GM13977 (cell line): ENCODE results near the gene ITFG1.

Experiments
- DNase-seq: peaks from one replicate; pipeline ENCODE4 v3.0.0; 2012; ENCODE audit warnings: low spot score
- CTCF ChIP-seq: IDR thresholded peaks from 2 replicates; pipeline ENCODE4 v1.5.1; 2012; ENCODE audit warnings: mild to moderate bottlenecking, control low read depth; ENCODE audit not compliant: insufficient read depth; ENCODE audit errors: extremely low read depth, missing control alignments
- in situ Hi-C: fragments of 300-500 bp; cut with MboI; formaldehyde crosslinking; loops from one replicate; pipeline ENCODE4 v1.12.0; 2022; ENCODE audit warnings: low sequenced_read_pairs, low pct_unique_long_range_greater_than_20kb, mixed read lengths, inconsistent platforms; ENCODE audit not compliant: unreplicated experiment

ITFG1 gene

GRCh38 chr16:47486856-47487255, 26.0 kb upstream of the ITFG1 start:
- in situ Hi-C loops = no loop called here
- no peak for DNase-seq
- TF ChIP-seq CTCF = no peak

- TF ChIP-seq CTCF = no peak
- in situ Hi-C loops = no loop called here
- no peak for DNase-seq
Measured at GRCh38 chr16:47483616-47484015, 22.8 kb upstream of the ITFG1 start.

- no peak for DNase-seq
- no peak for TF ChIP-seq CTCF
- in situ Hi-C loops = no loop called here
Measured at GRCh38 chr16:47481698-47482374, 21.0 kb upstream of the ITFG1 start.

- no peak for DNase-seq
- in situ Hi-C loops = no loop called here
- no peak for TF ChIP-seq CTCF
Measured at GRCh38 chr16:47480410-47480809, 19.5 kb upstream of the ITFG1 start.

- no peak for TF ChIP-seq CTCF
- no peak for DNase-seq
- in situ Hi-C loops = no loop called here
Measured at GRCh38 chr16:47477679-47478078, 16.8 kb upstream of the ITFG1 start.

GRCh38 chr16:47476654-47477345, 15.9 kb upstream of the ITFG1 start:
- DNase-seq = no peak
- no peak for TF ChIP-seq CTCF
- in situ Hi-C loops = no loop called here
